Measurements from ENCODE around the gene OPCML. TPM values are rescaled to one million over a fixed set of nuclear protein-coding genes. Genes with fewer than 3 reads are reported as not detected.

OPCML gene
- total and polyA plus RNA-seq, 2 donors (not counting 1 experiment from before 2014, with no cell fraction given) = 0.99 to 2.8 TPM

GRCh38 chr11:132588366-132588765, 943.9 kb downstream of the OPCML start:
- no peaks in the 10 kb centered on the region for H4K20me1 ChIP-seq (ENCODE audit: control insufficient read depth, extremely low read depth, insufficient read depth, low read length)
- H3K9me3 ChIP-seq (ENCODE audit: control insufficient read depth, insufficient read depth, low read depth, low read length) = no peaks in the 10 kb centered on the region
- H2AFZ ChIP-seq (ENCODE audit: low read length) = no peak overlapping the region
- no peak overlapping the region for H3K4me2 ChIP-seq (ENCODE audit: extremely low read depth, insufficient read depth, low read length)
- TF ChIP-seq CTCF (conservative IDR thresholded peaks at IDR 0.05 in 1 of 2, IDR thresholded peaks at IDR 0.05 in 1 of 2; ENCODE audit: low read depth in 1 of 2, low read length in 2 of 2) (no peak), EZH2 (IDR thresholded peaks at IDR 0.05; ENCODE audit: low read length, missing control alignments) (no peak)
- H3K4me1 ChIP-seq (ENCODE audit: control insufficient read depth, extremely low read depth, insufficient read depth, low read length) = no peaks in the 10 kb centered on the region
- H3K27ac ChIP-seq (ENCODE audit: insufficient read depth, low read length) = no peak overlapping the region
- peak; percentile 25 to 56 for DNase-seq (ENCODE audit: low read depth in 2 of 2)
- H3K79me2 ChIP-seq (ENCODE audit: control insufficient read depth, insufficient read depth, low read length) = no peaks in the 10 kb centered on the region
- no peaks in the 10 kb centered on the region for H3K27me3 ChIP-seq (ENCODE audit: control insufficient read depth, insufficient read depth, low read length)
- H3K4me3 ChIP-seq (replicated peaks in 1 of 4; ENCODE audit: control extremely low read depth in 1 of 4, insufficient read depth in 1 of 4, low read depth in 3 of 4, low read length in 4 of 4) = no peak overlapping the region
- no peaks in the 10 kb centered on the region for H3K36me3 ChIP-seq (ENCODE audit: control insufficient read depth, insufficient read depth, low read length)
- H3K9ac ChIP-seq (ENCODE audit: insufficient read depth, low read length) = no peak overlapping the region

GRCh38 chr11:132587716-132588115, 944.6 kb downstream of the OPCML start:
- no peak overlapping the region for H3K4me2 ChIP-seq (ENCODE audit: extremely low read depth, insufficient read depth, low read length)
- H3K36me3 ChIP-seq (ENCODE audit: control insufficient read depth, insufficient read depth, low read length) = no peaks in the 10 kb centered on the region
- H2AFZ ChIP-seq (ENCODE audit: low read length) = no peak overlapping the region
- H3K79me2 ChIP-seq (ENCODE audit: control insufficient read depth, insufficient read depth, low read length) = no peaks in the 10 kb centered on the region
- H3K27ac ChIP-seq (ENCODE audit: insufficient read depth, low read length) = no peak overlapping the region
- no peak overlapping the region for H3K4me3 ChIP-seq (replicated peaks in 1 of 4; ENCODE audit: control extremely low read depth in 1 of 4, insufficient read depth in 1 of 4, low read depth in 3 of 4, low read length in 4 of 4)
- H4K20me1 ChIP-seq (ENCODE audit: control insufficient read depth, extremely low read depth, insufficient read depth, low read length) = no peaks in the 10 kb centered on the region
- no peaks in the 10 kb centered on the region for H3K27me3 ChIP-seq (ENCODE audit: control insufficient read depth, insufficient read depth, low read length)
- H3K4me1 ChIP-seq (ENCODE audit: control insufficient read depth, extremely low read depth, insufficient read depth, low read length) = no peaks in the 10 kb centered on the region
- TF ChIP-seq CTCF (conservative IDR thresholded peaks at IDR 0.05 in 1 of 2, IDR thresholded peaks at IDR 0.05 in 1 of 2; ENCODE audit: low read depth in 1 of 2, low read length in 2 of 2) = no peak
- TF ChIP-seq EZH2 (IDR thresholded peaks at IDR 0.05; ENCODE audit: low read length, missing control alignments) = no peak
- H3K9ac ChIP-seq (ENCODE audit: insufficient read depth, low read length) = no peak overlapping the region
- DNase-seq (ENCODE audit: low read depth in 2 of 2) = no peak
- H3K9me3 ChIP-seq (ENCODE audit: control insufficient read depth, insufficient read depth, low read depth, low read length) = no peaks in the 10 kb centered on the region

GRCh38 chr11:132586801-132587200, 945.5 kb downstream of the OPCML start:
- Histone ChIP-seq H3K9me3 (ENCODE audit: control insufficient read depth, insufficient read depth, low read depth, low read length) (no peaks in the 10 kb centered on the region), H3K4me2 (ENCODE audit: extremely low read depth, insufficient read depth, low read length) (no peak overlapping the region), H3K9ac (ENCODE audit: insufficient read depth, low read length) (no peak overlapping the region), H3K36me3 (ENCODE audit: control insufficient read depth, insufficient read depth, low read length) (no peaks in the 10 kb centered on the region), H3K27me3 (ENCODE audit: control insufficient read depth, insufficient read depth, low read length) (no peaks in the 10 kb centered on the region), H3K4me1 (ENCODE audit: control insufficient read depth, extremely low read depth, insufficient read depth, low read length) (no peaks in the 10 kb centered on the region), H3K79me2 (ENCODE audit: control insufficient read depth, insufficient read depth, low read length) (no peaks in the 10 kb centered on the region), H3K4me3 (replicated peaks in 1 of 4; ENCODE audit: control extremely low read depth in 1 of 4, insufficient read depth in 1 of 4, low read depth in 3 of 4, low read length in 4 of 4) (no peak overlapping the region), H3K27ac (ENCODE audit: insufficient read depth, low read length) (no peak overlapping the region), H2AFZ (ENCODE audit: low read length) (no peak overlapping the region), H4K20me1 (ENCODE audit: control insufficient read depth, extremely low read depth, insufficient read depth, low read length) (no peaks in the 10 kb centered on the region)
- peak in 1 of 2 donors; percentile 22 for TF ChIP-seq CTCF (conservative IDR thresholded peaks at IDR 0.05 in 1 of 2, IDR thresholded peaks at IDR 0.05 in 1 of 2; ENCODE audit: low read depth in 1 of 2, low read length in 2 of 2)
- no peak for TF ChIP-seq EZH2 (IDR thresholded peaks at IDR 0.05; ENCODE audit: low read length, missing control alignments)
- DNase-seq (ENCODE audit: low read depth in 2 of 2) = peak; percentile 66 to 73
